HG03095 (cell line): Measurements from ENCODE around the gene NKD1.

Experiments used
- ATAC-seq: cut with Tn5 transposase; IDR thresholded peaks from one replicate; pipeline ENCODE4 v1.9.1; 2021; ENCODE audit warnings: moderate library complexity; ENCODE audit not compliant: unreplicated experiment

The NKD1 gene

GRCh38 chr16:50519001-50519400 lies 29.2 kb upstream of the NKD1 start:
- ATAC-seq: no peak

GRCh38 chr16:50519602-50520001 lies 28.6 kb upstream of the NKD1 start:
- ATAC-seq: no peak

- ATAC-seq: no peak
Measured at GRCh38 chr16:50520451-50521245, 27.5 kb upstream of the NKD1 start.

- no peak for ATAC-seq
Measured at GRCh38 chr16:50521246-50521900, 26.8 kb upstream of the NKD1 start.

GRCh38 chr16:50522324-50522723 lies 25.9 kb upstream of the NKD1 start:
- no peak for ATAC-seq

- ATAC-seq: no peak
Measured at GRCh38 chr16:50523710-50524109, 24.5 kb upstream of the NKD1 start.

- ATAC-seq: no peak
Measured at GRCh38 chr16:50525262-50525661, 22.9 kb upstream of the NKD1 start.

GRCh38 chr16:50525716-50526115 lies 22.5 kb upstream of the NKD1 start:
- no peak for ATAC-seq

- no peak for ATAC-seq
Measured at GRCh38 chr16:50526249-50526648, 21.9 kb upstream of the NKD1 start.

GRCh38 chr16:50526796-50527195 lies 21.4 kb upstream of the NKD1 start:
- ATAC-seq: no peak

GRCh38 chr16:50528820-50529219 lies 19.4 kb upstream of the NKD1 start:
- no peak for ATAC-seq

GRCh38 chr16:50529334-50529733 lies 18.9 kb upstream of the NKD1 start:
- ATAC-seq: no peak

- ATAC-seq: no peak
Measured at GRCh38 chr16:50530277-50531236, 17.6 kb upstream of the NKD1 start.

- ATAC-seq: no peak
Measured at GRCh38 chr16:50531359-50531758, 16.8 kb upstream of the NKD1 start.

- no peak for ATAC-seq
Measured at GRCh38 chr16:50531901-50532300, 16.3 kb upstream of the NKD1 start.

- ATAC-seq: no peak
Measured at GRCh38 chr16:50532576-50532975, 15.6 kb upstream of the NKD1 start.

- no peak for ATAC-seq
Measured at GRCh38 chr16:50533317-50533716, 14.9 kb upstream of the NKD1 start.

- no peak for ATAC-seq
Measured at GRCh38 chr16:50534091-50534490, 14.1 kb upstream of the NKD1 start.

GRCh38 chr16:50534556-50534955 lies 13.6 kb upstream of the NKD1 start:
- ATAC-seq: no peak

- ATAC-seq: no peak
Measured at GRCh38 chr16:50534958-50535357, 13.2 kb upstream of the NKD1 start.

- no peak for ATAC-seq
Measured at GRCh38 chr16:50535506-50536257, 12.5 kb upstream of the NKD1 start.
